ENCODE measurements around the gene ATP9B.

The ATP9B gene

DNA sequence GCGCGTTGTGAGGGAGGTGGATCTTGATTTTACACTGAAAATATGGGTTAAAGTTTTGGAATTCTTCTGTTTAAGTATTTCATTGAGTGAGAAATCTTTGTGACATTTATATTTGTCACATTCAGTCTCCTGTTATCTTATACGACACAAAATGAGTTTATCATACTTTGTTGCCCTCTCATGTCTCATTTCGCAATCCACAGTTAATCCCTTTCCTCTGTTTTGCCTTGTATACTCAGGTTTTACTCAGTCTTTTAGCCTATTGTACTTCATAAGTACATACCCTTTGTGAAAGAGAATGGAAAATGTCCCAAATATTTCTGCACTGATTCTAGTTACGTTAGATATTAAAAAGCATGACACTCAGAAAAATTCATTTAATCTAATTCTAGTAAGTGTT, 142.7 kb downstream of the ATP9B start:
- no peak overlapping the region for H3K4me3 ChIP-seq (ENCODE audit: low read length)
- TF ChIP-seq ZNF274 (IDR thresholded peaks at IDR 0.05; ENCODE audit: low read depth, low read length): no peak

DNA sequence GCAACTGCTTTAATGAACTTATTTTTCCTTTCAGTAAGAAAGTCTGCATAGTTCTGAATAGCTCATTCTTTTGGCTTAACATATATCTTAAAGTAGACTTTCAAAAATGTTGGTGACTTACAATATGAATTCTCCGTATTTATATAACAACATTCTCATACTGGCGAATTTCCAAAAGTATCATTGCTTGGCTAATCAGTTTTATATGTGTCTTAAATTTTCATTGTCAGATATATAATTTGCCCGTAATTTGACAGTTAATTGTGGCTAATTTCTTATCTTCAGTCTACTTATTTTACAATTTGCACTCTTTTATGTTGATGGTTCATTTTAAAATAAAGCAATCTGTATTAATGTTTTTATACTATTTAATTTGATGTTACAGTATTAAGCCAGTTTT, 144.9 kb downstream of the ATP9B start:
- no peak for TF ChIP-seq ZNF274 (IDR thresholded peaks at IDR 0.05; ENCODE audit: low read depth, low read length)
- no peak overlapping the region for H3K4me3 ChIP-seq (ENCODE audit: low read length)

DNA sequence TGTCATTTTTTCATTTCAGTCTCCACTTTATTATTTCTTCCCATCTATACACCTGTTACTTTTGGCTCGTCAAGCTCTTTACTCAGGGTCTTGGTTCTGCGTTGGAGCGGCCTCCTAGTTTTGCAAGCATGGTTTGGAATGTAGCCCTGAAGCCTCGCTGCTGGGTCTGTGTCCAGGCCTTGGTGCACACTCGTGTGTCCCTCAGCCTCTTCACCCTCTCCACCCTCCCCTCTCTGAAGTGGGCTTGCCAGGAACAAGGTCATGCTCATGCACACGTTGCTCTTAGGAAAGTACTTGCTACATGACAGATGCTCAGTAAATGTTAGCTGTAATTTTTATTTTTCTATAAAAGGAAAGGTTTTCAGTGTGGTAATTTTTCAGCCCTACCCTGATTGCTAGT, 147.0 kb downstream of the ATP9B start:
- H3K4me3 ChIP-seq (ENCODE audit: low read length): no peak overlapping the region
- TF ChIP-seq ZNF274 (IDR thresholded peaks at IDR 0.05; ENCODE audit: low read depth, low read length): no peak

DNA sequence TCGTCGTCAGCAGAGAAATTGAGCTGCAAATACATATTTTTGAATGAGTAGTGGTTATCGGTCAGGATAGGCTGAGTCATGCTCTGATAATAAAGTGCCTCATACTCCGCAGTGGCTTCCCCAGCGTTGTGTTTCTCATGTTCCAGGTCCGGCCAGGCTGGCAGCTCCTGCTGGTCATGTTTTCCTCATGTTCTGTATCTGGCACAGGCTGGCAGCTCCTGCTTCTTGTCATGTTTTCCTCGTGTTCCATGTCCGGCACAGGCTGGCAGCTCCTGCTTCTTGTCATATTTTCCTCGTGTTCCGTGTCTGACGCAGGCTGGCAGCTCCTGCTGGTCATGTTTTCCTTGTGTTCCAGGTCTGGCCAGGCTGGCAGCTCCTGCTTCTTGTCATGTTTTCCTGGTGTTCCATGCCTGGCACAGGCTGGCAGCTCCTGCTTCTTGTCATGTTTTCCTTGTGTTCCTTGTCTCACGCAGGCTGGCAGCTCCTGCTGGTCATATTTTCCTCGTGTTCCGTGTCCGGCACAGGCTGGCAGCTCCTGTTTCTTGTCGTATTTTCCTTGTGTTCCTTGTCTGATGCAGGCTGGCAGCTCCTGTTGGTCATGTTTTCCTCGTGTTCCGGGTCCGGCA, 148.9 kb downstream of the ATP9B start:
- H3K4me3 ChIP-seq (ENCODE audit: low read length): no peak overlapping the region
- TF ChIP-seq ZNF274 (IDR thresholded peaks at IDR 0.05; ENCODE audit: low read depth, low read length): no peak

DNA sequence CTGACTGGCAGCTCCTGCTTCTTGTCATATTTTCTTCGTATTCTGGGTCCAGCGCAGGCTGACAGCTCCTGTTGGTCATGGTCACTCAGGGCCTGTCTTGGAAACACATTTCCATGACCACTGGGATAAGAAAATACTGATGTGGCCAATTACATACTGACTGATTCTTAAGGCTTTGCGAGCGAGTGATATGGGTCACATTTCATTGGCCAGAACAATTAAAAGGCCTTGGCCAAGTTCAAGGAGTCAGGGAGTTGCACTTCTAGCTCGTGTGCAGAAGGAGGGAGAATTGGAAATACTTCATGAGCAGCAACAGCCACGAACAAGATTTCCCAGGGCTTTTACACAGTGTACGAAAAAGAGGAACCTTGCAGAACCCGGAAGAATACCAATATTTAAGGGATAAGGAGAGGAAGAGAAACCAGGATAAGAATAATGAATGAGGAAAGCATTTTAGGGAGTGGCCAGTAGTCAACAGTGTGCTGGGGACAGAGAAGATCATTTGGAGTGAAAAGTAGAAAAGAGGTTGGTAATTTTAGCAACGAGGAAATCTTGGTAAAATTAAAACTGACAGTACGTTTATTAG, 149.5 kb downstream of the ATP9B start:
- no peak overlapping the region for H3K4me3 ChIP-seq (ENCODE audit: low read length)
- TF ChIP-seq ZNF274 (IDR thresholded peaks at IDR 0.05; ENCODE audit: low read depth, low read length): no peak

DNA sequence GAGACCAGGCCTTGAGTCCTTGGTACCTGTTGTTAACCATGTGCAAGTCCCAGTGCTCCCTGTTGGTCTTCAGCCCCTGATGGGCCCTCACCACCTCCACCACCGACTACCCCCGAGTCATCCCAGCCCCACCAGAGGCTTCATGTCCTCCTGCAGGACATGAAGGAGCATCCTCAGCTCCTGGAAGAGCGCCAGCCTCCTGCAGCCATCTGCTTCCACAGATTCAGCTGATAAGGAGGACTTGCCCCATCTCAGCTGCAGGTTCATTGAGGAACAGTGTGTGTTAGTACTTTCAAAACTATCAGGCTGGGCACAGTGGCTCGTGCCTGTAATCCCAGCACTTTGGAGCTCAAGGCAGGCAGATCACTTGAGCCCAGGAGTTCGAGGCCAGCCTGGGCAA, 151.9 kb downstream of the ATP9B start:
- H3K4me3 ChIP-seq (ENCODE audit: low read length): no peak overlapping the region
- no peak for TF ChIP-seq ZNF274 (IDR thresholded peaks at IDR 0.05; ENCODE audit: low read depth, low read length)

DNA sequence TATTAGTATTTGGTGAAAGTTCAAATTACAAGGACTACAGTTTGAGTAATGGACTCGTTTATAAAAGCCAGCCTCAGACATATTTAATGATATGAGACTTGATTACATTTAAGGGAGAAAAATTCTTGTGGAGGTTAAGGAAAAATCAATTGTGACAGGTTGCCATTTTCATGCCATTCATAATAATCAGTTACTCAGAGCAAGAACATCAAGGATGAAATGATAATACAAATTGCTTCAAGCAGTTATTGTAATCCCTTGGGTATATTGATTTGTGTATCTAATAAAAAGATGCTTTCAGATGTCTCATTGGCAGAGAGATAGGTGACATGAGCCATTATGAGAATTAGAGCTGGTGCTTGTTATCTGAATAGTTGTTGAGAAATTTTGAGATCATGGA, 153.6 kb downstream of the ATP9B start:
- no peak overlapping the region for H3K4me3 ChIP-seq (ENCODE audit: low read length)
- no peak for TF ChIP-seq ZNF274 (IDR thresholded peaks at IDR 0.05; ENCODE audit: low read depth, low read length)

DNA sequence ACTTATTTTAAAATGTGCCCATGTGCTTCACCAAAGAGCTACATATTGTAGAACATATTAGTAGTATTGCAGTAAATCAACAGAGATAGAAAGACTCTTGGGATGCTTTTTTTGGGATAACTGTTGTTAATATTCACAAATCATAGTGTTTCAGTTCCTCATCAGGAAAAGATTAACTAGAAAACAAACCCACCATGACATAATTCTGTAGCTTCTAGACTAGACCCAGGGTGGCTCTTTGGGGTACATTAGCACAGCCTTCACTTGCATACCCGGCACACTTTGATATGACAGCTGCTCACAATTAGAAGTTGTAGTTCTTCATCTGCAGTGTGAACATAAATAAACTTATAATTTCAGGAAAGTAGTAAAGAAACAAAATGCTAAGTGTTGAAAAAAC, 154.2 kb downstream of the ATP9B start:
- H3K4me3 ChIP-seq (ENCODE audit: low read length): no peak overlapping the region
- TF ChIP-seq ZNF274 (IDR thresholded peaks at IDR 0.05; ENCODE audit: low read depth, low read length): no peak

DNA sequence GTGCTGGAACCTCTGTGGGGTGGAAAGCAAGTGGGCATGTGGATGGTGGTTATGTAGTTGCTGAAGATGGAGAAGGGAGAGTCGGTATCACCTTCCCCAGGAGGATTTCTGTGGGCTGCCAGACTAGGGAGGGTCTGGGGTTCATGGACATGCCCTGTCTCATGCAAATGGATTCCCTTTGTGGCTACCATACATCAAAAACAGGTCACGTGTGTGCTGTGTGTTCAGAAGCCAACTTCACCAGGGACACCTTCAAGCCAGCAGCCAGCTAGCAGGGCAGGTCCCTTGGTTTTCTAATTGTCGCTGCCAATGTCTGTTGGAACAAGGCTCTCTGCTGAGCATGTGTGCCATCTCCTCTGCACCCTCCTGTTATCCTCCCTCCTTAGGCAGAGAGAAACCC, 155.2 kb downstream of the ATP9B start:
- TF ChIP-seq ZNF274 (IDR thresholded peaks at IDR 0.05; ENCODE audit: low read depth, low read length): no peak
- no peak overlapping the region for H3K4me3 ChIP-seq (ENCODE audit: low read length)

DNA sequence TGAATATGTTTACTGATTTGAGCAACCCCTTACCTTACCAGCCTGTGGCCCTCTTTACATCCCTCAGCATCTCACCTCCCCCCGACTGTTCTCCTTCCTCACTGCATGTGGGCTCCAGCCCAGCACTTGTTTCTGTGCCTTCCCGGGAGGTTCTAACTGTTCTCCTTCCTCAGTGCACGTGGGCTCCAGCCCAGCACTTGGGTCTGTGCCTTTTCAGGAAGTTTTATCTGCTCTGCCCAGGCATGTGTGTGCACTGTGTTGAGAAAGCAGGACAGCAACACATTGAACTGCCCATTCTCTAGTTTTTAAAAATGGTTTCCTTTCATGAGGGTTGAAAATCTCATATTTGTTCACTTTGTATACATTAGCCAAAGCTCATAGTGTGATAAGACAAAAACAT, 158.4 kb downstream of the ATP9B start:
- no peak for TF ChIP-seq ZNF274 (IDR thresholded peaks at IDR 0.05; ENCODE audit: low read depth, low read length)
- H3K4me3 ChIP-seq (ENCODE audit: low read length): no peak overlapping the region

DNA sequence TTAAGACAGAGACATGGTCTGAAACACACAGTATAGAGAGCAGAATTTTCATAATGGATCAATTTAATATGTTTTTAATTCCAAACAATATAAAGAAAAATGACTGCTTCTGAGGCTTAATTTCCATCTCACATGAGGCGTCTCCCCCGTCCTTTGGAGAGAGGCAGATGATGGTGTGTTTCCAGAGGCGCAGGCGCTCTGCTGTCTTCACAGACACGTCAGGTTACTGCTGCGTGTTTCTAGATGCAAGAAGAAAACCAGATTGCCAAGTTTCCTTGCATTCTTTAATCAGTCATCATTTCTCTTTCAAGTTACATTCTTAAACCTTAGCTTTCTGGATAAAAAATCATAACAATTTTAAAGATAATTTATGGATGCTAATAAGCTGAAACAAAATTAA, 160.2 kb downstream of the ATP9B start:
- TF ChIP-seq ZNF274 (IDR thresholded peaks at IDR 0.05; ENCODE audit: low read depth, low read length): no peak
- no peak overlapping the region for H3K4me3 ChIP-seq (ENCODE audit: low read length)

DNA sequence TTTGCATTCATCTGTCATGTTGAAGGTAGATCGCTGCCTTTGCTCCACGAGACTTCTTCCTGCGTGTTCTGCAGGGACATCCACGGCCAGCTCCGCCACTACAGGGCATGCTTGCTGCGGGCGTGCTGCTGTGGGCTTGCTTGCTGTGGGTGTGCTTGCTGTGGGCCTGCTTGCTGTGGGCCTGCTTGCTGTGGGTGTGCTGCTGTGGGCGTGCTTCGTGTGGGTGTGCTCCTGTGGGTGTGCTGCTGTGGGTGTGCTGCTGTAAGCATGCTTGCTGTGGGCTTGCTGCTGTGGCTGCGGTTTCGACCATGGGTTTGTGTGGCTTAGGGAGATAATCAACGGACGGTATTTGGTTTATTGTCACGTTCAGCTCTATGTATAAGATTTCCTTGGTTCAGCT, 165.2 kb downstream of the ATP9B start:
- no peak for TF ChIP-seq ZNF274 (IDR thresholded peaks at IDR 0.05; ENCODE audit: low read depth, low read length)
- no peak overlapping the region for H3K4me3 ChIP-seq (ENCODE audit: low read length)

DNA sequence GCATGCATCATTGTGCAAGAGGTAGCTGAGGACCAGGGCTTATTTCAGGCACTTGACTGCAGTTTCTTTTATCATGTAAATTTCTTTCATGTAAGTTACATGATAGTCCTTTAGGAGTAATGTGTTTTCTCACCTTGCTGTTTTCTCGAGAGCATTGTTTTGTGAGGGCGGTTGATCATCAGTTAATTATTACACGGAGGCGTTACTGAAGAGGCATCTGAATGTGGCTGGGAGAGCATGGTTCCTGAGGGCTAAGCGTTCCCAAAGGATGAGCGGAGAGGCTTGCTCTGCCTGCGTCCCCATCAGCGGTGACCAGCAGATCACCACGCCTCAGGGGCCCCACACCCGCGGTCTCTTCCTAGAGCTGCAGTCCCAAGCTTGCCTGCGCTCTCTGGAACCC, 170.4 kb downstream of the ATP9B start:
- TF ChIP-seq ZNF274 (IDR thresholded peaks at IDR 0.05; ENCODE audit: low read depth, low read length): no peak
- no peak overlapping the region for H3K4me3 ChIP-seq (ENCODE audit: low read length)

DNA sequence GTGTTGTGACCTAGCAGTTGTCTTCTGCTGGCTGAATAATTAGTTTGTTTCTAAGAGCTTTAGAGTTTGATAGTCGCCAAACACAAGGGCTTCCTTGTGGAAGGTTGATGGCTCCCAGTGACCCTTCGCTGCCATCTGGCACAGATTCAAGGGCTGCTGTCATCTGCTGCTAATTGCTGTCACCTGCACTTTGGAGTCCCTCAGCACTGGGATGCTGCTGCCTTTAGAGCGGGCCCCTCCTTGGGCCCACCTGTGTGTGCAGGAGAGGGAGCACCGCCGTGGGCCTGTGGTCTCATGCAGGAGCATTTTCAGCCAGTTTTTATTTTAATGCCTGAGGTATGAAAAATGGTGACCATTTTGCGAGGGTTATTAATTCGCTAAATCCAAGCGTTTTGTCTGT, 172.6 kb downstream of the ATP9B start:
- H3K4me3 ChIP-seq (ENCODE audit: low read length): no peak overlapping the region
- TF ChIP-seq ZNF274 (IDR thresholded peaks at IDR 0.05; ENCODE audit: low read depth, low read length): no peak

DNA sequence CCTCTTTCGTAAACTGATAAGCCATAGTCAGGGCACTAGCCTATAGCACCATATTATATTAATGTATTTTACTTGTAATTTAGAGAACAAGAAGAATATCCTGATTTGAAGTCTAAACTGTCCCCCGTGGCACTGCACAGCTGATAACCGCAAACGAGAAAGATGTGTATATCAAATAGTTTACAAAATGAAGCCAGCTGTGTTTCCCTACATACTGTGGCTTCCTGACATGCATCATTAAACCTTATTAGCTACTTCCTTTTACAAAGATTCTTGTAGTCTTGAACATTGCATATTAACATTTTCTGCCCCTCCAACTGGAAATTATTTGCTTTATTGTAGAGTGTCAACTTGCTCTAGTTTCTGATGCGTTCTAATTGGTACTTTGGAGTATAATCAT, 173.1 kb downstream of the ATP9B start:
- TF ChIP-seq ZNF274 (IDR thresholded peaks at IDR 0.05; ENCODE audit: low read depth, low read length): no peak
- H3K4me3 ChIP-seq (ENCODE audit: low read length): no peak overlapping the region

DNA sequence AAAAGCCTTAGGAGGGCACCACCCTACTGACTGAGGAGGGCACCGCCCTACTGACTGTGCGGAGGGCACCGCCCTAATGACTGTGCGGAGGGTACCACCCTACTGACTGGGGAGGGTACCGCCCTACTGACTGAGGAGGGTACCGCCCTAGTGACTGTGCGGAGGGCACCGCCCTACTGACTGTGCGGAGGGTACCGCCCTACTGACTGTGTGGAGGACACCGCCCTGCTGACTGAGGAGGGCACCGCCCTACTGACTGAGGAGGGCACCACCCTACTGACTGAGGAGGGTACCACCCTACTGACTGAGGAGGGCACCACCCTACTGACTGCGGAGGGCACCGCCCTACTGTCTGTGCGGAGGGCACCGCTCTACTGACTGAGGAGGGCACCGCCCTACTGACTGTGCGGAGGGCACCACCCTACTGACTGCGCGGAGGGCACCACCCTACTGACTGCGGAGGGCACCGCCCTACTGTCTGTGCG, 176.4 kb downstream of the ATP9B start:
- H3K4me3 ChIP-seq (ENCODE audit: low read length): no peak overlapping the region

More for the DNA sequence above, 176.4 kb downstream of the ATP9B start:
- no peak for TF ChIP-seq ZNF274 (IDR thresholded peaks at IDR 0.05; ENCODE audit: low read depth, low read length)

Data from GM08714 (cell line).